Measurements from ENCODE around the gene NFE2.
"Not testable (repeated sequence)": the region's sequence is repeated elsewhere in the genome, so short reads cannot be mapped to it uniquely, and the experiment has no call there.

NFE2 gene

DNA sequence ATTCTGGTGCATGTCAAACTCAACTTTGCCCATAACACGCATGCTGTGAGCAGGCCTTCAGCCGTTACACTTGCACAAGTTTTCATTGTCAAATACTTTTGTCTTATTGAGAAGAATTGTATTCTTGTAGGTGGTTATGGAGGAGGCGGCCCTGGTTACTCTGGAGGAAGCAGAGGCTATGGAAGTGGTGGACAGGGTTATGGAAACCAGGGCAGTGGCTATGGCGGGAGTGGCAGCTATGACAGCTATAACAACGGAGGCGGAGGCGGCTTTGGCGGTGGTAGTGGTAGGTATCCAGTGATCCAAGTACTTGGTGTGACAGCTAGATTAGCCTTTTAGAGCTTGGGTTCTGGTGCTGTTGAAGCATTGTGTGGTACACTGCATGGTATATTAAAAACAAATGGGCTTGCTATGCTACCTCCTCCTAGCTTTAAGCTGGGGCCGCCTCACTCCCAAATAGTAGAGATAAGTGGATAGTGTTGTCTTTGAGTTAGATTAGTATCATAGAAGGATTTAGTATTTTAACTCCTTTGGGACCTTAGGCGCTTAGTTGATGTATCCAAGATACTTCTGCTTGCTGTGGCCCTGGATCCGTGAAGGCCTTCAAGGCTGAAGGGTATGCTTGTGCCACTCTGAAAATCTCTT, 17.7 kb downstream of the NFE2 start:
- DNase-seq (ENCODE audit: low read depth) = no peak

DNA sequence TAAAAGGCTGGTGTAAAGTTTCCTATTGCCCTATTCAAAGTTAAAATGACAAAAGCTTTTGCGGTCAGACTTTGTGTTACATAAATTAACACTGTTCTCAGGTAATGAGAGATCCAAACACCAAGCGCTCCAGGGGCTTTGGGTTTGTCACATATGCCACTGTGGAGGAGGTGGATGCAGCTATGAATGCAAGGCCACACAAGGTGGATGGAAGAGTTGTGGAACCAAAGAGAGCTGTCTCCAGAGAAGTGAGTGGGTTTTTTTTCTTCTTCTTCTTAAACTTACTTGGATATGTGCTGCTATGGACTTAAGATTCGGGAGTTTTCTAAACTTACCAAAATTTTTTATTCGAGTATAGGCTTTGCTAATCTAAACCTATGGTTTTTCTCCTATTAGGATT, 19.1 kb downstream of the NFE2 start:
- DNase-seq (ENCODE audit: low read depth) = not testable (repeated sequence)

- DNase-seq (ENCODE audit: low read depth) = not testable (repeated sequence)
These were observed 19.6 kb downstream of the NFE2 start for GRCh38 chr12:54281261-54281638.

GRCh38 chr12:54280468-54281260, 20.2 kb downstream of the NFE2 start, which contains the start of gene HNRNPA1:
Gene HNRNPA1 (plus strand): TSS chr12:54280726. CDS start chr12:54280808, 82 bp downstream.
- peak; percentile 92 for DNase-seq (ENCODE audit: low read depth)

- peak; percentile 100 for DNase-seq (ENCODE audit: low read depth)
These were observed 21.0 kb downstream of the NFE2 start, which contains the start of gene CBX5 for GRCh38 chr12:54279632-54280467. Gene CBX5 (minus strand): TSS chr12:54280122. CDS start chr12:54257650, 22,472 bp downstream.

GRCh38 chr12:54279227-54279631, 21.6 kb downstream of the NFE2 start:
- DNase-seq (ENCODE audit: low read depth) = no peak

DNA sequence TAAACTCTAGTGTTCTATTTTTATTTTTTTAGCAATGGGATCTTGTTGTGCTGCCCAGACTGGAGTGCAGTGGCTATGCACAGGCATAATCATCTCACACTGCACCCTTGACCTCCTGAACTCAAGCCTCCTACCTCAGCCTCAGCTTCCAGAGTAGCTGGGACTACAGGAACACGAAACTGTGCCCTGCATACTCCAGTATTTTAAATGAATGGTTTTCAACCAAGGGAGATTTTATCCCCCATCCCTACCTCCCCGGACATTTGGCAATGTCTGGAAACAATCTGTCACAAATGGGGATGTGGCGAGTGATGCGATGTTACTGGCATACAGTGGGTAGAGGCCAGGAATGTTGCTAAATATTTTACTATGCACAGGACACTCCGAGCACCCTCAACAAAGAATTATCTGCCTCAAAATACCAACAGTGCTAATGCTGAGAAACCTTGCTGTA, 23.0 kb downstream of the NFE2 start:
- DNase-seq (ENCODE audit: low read depth) = no peak

GRCh38 chr12:54276368-54276767, 24.4 kb downstream of the NFE2 start:
- DNase-seq (ENCODE audit: low read depth) = no peak

DNA sequence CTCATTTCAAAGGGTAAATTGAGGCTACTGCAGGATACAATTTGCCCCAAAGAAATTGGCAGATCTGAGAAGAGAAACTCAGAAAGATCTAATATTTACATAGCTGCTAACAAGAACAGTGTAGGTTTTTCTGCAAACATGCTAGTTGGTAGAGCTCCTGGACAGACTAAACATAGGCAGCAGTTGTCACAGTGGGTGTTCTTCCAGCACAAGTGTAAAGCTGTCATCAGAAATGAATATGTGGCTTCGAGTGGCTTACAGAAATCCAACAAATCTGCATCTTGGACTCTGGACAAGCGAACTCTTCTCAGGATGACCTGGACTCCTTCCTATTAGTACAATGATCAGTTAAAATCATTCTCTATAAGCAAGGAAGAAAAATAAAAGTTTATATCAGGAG, 26.8 kb downstream of the NFE2 start:
- no peak for DNase-seq (ENCODE audit: low read depth)

DNA sequence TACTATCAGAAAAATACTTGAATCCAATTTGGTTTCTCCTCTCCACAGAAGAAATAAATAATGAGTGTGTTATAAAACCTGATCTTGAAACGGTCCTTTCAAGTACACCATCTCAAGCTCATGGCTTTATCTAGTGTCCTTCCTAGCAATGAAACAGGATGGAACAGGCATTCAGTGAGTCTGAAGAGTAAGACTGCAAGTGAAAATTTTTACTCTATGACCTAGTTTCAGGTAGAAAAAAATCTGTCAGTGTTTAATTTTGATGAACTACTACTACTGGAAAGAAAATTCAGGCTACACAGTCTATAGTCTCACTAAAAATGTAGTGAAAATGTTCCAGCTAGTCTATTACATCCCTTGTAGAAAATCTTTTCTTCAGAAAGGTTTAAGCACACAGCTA, 28.6 kb downstream of the NFE2 start:
- DNase-seq (ENCODE audit: low read depth) = no peak

- DNase-seq (ENCODE audit: low read depth) = no peak
These were observed 30.5 kb downstream of the NFE2 start for GRCh38 chr12:54270345-54270744.

GRCh38 chr12:54266852-54267251, 34.0 kb downstream of the NFE2 start:
- DNase-seq (ENCODE audit: low read depth) = no peak

GRCh38 chr12:54265364-54265812, 35.4 kb downstream of the NFE2 start:
- no peak for DNase-seq (ENCODE audit: low read depth)

GRCh38 chr12:54262403-54262925, 38.4 kb downstream of the NFE2 start:
- DNase-seq (ENCODE audit: low read depth) = no peak

- no peak for DNase-seq (ENCODE audit: low read depth)
These were observed 38.9 kb downstream of the NFE2 start for GRCh38 chr12:54261815-54262402.

DNA sequence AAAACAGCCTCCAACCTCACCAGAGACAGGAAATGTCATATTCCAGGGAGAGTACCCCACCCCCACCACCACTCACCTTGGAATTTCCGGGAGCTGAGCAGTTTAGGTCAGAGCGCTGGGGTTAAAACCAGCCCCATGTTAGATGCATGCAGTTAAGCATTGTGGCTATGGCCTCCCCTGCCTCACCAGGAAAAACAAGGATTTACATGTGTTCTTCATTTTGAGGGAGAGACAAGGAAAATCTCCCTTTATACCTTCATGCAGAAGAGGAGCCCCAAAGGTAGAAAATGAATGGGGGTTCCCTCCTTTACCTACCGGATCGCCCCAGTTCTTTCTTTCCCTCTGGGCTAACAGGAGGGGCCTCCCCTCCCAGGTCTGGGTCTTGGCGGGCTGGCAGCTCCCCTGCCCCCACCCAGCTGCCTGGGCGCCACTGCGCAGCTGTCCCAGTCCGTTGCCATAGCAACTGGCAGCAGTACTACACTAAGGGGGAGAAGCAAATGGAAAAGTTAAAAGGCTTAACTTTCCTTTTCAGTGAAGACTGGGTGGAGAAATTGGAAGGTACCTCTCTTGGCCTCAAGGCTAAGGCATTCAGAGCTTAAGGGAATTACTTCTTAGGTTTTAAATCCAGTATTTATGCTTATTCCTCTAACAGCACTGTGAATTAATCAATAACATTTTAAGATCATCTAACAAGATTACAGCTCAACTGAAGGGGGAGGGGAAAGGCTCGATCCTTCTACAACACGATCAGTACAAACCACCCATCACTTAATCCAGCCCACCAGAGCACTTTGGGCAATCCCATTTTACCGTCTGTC, 41.4 kb downstream of the NFE2 start:
- peak; percentile 35 for DNase-seq (ENCODE audit: low read depth)

DNA sequence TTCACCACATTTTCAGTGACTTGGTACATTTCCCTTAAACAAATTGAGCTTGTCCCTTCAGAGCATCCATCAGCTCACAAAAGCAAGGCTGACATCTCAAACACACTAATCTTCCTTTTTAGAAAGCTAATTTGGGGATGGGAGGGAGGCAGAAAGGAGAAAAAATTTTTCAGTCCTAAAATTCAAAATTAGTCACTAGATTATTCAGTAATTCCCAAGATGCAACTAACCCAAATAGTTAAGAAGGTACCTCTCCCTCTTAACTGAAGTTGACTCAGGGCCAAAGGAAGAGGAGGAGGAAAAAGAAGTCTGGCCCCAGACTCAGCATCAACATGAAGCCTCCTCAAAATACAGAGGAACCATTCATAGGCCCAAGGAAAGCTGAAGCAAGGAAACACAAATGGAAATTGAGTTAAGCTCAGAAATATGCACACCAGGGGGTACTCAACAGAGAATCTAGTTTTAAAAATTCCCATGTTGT, 42.6 kb downstream of the NFE2 start:
- no peak for DNase-seq (ENCODE audit: low read depth)

- no peak for DNase-seq (ENCODE audit: low read depth)
These were observed 43.5 kb downstream of the NFE2 start for GRCh38 chr12:54257332-54257731.

- no peak for DNase-seq (ENCODE audit: low read depth)
These were observed 47.6 kb downstream of the NFE2 start for GRCh38 chr12:54253240-54253639.

- DNase-seq (ENCODE audit: low read depth) = no peak
These were observed 49.0 kb downstream of the NFE2 start for GRCh38 chr12:54251667-54252284.

All from activated T-cell treated with anti-CD3 and anti-CD28 coated beads for 24 hours (primary cell).